ENCODE data around the gene MAP3K4.
"Not testable (repeated sequence)": the region's sequence is repeated elsewhere in the genome, so short reads cannot be mapped to it uniquely, and the experiment has no call there.

GRCh38 chr6:161123319-161123718 lies 131.8 kb downstream of the MAP3K4 start:
- TF ChIP-seq CTCF, POLR2A (IDR thresholded peaks at IDR 0.05): not testable (repeated sequence)

Data from vagina (tissue), 2 donors.